Stimulated activated CD8-positive, alpha-beta memory T cell treated with anti-CD3 and anti-CD28 coated beads, Interleukin-15, amount 100 ng/mL, for 4 hours (primary cell): ENCODE results near the gene TNIP1.

Experiments
- DNase-seq, 2 donors: peaks; one replicate each; pipeline ENCODE4 v3.0.0-alpha.2; 2020; ENCODE audit warnings: low read depth in 2 of 2

Gene TNIP1

GRCh38 chr5:151064916-151065499 is 15.8 kb downstream of the TNIP1 start:
- no peak for DNase-seq

GRCh38 chr5:151063142-151063989 is 17.5 kb downstream of the TNIP1 start:
- DNase-seq = no peak

DNA sequence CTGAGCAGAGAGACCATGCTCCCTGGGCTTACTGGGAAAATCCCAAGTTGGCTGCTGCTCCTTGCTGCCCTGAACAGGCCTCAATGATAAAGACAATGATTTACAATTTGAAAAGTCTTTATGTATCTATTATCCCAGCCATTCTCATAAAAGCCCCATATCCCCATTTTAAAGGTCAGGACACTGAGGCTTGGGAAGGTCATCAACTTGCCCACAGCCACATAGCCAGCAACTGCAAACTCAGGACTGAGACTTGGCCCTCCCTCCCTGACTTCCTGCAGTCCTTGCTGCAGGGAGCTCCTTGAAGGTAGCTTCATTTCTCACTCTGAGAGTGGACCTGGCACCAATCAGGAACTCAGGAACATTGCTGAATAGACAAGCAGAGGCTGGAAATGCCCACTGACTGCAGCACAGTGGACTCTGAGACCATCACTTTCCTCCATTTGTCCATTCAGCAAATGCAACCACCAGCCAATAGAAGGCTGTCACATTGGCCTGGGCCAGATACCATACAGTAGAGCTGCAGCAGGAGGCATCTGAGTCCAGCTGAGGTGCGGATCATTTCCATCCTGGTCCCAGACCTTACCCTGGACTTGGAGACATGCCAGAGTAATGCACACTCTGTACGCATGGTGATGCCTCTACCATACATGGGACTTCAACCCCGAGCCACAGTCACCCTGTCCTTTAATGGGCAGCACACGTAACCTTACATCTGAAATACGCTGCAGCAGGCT is 18.3 kb downstream of the TNIP1 start:
- DNase-seq = no peak

- DNase-seq = no peak
Observed at GRCh38 chr5:151060742-151061141, 20.1 kb downstream of the TNIP1 start.

- DNase-seq = no peak
Observed at GRCh38 chr5:151058891-151059489, 21.8 kb downstream of the TNIP1 start.

DNA sequence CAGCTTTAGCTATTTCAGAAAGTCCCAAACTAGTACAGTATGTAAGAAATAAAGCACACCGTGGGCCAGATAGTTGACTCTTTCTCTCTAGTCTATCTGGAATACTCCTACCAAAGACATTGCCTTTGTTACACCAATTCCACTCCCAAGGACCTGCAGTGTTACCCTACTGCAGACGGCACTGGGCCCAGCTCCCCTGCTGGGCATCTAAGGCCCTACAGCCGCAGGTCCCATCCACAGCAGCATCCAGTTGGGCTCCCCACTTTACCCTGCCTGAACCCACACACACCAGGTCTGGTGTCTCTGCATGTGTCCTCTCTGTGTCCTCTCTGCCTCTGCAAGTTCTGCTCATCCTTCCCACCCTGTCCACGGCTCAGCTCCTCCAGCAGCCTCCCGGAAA is 22.5 kb downstream of the TNIP1 start:
- DNase-seq = no peak

GRCh38 chr5:151056379-151057325 is 24.2 kb downstream of the TNIP1 start:
- no peak for DNase-seq

DNA sequence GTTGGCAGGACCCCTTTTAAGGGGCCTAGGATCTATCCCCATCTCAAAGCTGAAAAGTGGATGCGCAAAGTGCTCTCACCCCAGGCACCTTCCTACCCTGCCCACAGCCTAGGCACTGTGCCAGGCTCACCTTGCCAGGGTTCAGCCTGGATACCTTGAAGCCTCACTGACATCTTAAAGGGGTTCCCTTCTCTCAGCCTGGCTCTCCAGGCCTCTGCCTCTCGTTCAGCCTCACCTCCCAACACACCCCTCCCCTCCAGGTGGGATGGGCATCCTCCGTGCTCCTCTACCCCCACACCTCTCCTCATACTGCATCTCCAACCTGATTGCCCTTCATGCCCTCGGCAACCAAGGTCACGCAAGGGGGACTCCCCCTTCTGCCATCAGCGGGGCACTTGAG is 25.5 kb downstream of the TNIP1 start:
- DNase-seq = no peak

- no peak for DNase-seq
Observed at GRCh38 chr5:151054709-151055108, 26.1 kb downstream of the TNIP1 start.

DNA sequence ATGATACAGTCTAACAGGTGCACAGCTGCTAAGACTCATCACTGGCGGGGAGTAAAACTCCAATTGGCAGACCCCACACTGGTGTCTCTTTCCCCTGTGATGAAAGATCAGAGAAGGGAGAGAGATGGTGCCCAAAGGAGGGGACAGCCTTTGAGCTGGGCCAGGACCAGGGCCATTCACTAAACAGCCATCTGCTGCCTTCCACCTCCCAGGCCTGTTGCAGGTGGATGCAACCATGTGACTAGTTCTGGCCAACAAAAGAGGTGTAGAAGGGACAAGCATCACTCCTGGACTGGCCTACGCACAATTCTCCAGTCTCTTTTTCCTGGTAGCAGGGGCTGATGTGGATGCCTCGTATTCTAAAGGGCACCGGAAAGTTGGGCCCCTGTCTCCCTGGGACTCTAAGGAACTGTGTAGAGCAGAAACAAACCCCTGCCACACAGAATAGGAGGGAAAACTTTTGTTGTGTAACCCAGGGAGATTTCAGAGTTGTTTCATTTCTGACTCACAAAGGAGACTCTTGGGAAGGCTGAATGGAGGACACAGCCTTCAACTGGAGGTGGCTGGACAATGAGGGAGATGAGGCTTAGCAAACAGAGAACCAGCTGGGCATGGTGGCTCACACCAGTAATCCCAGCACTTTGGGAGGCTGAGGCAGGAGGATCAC is 26.9 kb downstream of the TNIP1 start:
- DNase-seq = no peak

DNA sequence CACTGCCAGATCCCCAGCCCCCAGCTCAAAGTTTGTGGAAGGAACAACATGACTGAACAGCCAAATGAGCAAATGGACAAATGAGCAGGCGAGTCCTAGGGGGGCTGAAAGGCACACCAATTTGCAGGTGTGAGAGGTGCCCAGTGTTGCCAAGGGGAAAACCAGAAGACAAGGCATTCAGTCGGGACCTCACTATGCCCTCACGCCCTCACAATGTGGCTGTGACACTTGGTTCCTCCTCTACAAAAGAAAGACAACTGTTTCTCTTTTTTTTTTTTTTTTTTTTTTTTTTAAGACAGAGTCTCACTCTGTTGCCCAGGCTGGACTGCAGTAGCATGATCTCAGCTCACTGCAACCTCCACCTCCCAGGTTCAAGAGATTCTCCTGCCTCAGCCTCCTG is 28.0 kb downstream of the TNIP1 start:
- DNase-seq = no peak

DNA sequence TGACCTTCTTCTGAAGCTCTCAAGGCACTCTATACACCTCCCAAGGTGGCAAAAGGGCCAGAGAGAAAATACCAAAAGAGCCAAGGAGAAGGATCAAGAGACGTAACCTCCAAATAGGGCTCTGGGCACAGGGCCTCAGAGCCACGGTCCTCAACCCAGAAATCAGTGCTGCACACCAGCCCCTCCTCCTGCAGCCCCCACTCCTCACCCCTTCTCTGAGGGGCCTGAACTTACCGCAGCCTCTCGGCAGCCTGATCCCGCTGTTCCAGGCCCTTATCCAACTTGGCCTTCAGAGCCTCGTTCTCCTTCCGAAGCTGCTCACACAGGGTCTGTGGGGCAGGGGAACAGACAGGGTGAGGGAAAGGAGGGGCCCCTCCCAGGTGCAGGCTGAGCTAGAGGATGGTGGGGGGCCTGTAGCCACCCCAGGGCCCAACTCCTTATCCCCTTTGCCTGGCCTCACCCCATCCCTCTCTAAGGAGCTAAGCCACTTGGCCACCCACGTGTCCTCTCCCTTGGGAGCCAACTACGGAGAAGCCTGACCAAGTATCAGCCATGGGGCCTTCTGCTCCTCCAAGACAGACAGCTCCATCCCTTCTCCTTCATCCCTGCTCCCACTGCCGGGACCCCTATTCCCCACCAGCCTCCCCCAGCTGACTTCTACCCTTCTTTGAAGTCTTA is 28.8 kb downstream of the TNIP1 start:
- DNase-seq = no peak

DNA sequence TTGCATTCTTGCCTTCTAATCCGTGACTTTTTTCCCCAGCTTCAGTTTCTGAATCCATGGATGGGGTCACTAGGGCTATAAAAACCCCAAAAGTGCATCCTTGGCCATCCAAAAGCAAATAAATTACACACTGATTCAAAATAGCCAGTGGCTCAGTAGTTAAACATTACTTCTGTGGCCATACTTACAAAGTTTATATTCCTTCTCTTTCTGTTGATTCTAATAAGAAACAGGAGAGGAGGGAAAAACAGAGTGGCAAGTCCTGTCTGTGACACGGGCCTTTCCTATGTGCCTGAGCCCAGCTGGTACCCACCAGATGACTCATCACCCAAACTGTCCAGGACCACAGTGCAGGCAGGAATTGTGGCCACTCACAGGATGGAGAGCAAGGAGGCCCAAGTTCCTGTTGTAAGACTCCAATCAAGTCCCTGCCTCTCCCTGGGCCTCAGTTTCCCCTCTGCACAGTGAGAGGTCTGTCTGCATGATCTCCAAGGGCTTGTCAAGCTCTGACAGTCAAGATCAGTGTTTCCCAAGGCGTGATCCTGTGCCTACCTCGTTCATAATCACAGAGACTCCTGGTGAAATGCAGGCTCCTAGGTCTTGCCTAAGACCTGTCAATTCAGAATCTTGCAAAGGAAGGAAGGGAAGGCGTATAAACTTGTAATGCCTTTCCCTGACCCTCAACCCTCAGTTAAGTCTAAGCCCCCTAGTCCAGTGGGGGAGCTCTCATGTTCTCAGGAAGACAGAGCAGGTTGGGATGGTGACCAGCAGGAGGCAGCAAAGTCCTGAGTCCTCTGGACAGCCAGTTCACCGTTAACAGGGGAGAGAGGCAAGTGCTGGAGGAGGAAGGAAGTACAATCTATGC is 29.5 kb downstream of the TNIP1 start:
- DNase-seq = peak; percentile 28 to 44

- no peak for DNase-seq
Observed at GRCh38 chr5:151048526-151048925, 32.3 kb downstream of the TNIP1 start.

GRCh38 chr5:151047814-151048425 is 32.9 kb downstream of the TNIP1 start:
- no peak for DNase-seq

GRCh38 chr5:151042453-151043093 is 38.3 kb downstream of the TNIP1 start:
- DNase-seq = no peak

- DNase-seq = no peak
Observed at GRCh38 chr5:151041577-151042268, 39.1 kb downstream of the TNIP1 start.
